GM18868 (cell line): ENCODE data around the gene FKBP7.
A peak's percentile ranks its signal among the peaks of the same experiment; 100 is the strongest.
"Not testable (repeated sequence)": the region's sequence is repeated elsewhere in the genome, so short reads cannot be mapped to it uniquely, and the experiment has no call there.

Source experiments
- ATAC-seq: cut with Tn5 transposase; IDR thresholded peaks from one replicate; pipeline ENCODE4 v1.9.1; 2021; ENCODE audit warnings: mild to moderate bottlenecking, moderate library complexity; ENCODE audit not compliant: unreplicated experiment

FKBP7 gene, protein sequence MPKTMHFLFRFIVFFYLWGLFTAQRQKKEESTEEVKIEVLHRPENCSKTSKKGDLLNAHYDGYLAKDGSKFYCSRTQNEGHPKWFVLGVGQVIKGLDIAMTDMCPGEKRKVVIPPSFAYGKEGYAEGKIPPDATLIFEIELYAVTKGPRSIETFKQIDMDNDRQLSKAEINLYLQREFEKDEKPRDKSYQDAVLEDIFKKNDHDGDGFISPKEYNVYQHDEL

DNA sequence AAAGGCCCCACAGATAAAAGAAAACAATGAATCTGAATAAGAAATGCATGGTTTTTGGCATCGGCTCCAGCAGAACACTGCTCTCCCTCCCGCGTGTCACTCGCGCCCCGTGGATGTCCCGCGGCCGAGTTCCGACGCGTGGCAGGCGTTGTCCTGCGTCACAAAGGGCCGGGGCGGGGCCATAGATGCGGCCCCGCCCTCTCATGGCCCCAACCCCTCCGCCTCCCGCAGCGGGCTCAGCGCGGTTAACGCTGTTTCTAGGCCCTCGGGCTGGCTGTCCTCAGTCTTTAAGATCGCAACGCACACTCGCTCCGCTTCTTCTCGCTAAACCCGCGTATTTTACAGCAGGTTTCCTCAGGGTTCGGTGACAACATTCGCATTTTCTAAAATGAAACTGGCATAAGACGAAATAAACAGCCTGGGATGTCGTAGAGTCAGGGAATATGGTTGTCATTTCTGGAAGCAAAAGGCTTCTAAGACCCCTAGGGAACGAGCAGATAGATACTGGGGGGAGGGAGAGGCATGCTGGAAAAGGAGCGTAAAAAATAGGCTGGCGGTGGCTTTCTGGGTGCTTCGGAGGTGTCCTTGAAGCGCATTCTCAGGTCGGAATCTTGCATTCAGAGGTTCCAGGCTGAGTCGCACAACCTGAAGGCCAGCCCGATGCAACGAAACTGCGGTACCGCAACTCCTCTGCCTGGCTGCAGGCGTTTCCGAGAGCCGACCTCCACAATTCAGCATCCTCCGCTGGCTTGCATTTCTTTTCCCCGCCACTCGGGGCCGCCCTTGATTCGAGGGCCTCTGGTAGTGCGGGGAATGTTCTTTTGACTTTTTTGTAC is at the start of gene FKBP7:
Gene FKBP7, minus strand, starts transcription at position 162 of the 836 bp plus-strand sequence. Its CDS starts 101 bp downstream, at position 61.
- ATAC-seq: peak; percentile 43

GRCh38 chr2:178527592-178527991 is 49.2 kb upstream of the FKBP7 start:
- no peak for ATAC-seq

- no peak for ATAC-seq
Observed at GRCh38 chr2:178526256-178526655, 47.9 kb upstream of the FKBP7 start.

DNA sequence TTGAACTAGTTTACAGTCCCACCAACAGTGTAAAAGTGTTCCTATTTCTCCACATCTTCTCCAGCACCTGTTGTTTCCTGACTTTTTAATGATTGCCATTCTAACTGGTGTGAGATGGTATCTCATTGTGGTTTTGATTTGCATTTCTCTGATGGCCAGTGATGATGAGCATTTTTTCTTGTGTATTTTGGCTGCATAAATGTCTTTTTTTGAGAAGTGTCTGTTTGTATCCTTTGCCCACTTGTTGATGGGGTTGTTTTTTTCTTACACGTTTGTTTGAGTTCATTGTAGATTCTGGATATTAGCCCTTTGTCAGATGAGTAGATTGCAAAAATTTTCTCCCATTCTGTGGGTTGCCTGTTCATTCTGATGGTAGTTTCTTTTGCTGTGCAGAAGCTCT is 47.1 kb upstream of the FKBP7 start:
- ATAC-seq: not testable (repeated sequence)

- ATAC-seq: not testable (repeated sequence)
Observed at GRCh38 chr2:178525010-178525409, 46.6 kb upstream of the FKBP7 start.

- ATAC-seq: peak; percentile 1
Observed at GRCh38 chr2:178523596-178524134, 45.3 kb upstream of the FKBP7 start.

- peak; percentile 96 for ATAC-seq
Observed at GRCh38 chr2:178522950-178523595, 44.7 kb upstream of the FKBP7 start.

DNA sequence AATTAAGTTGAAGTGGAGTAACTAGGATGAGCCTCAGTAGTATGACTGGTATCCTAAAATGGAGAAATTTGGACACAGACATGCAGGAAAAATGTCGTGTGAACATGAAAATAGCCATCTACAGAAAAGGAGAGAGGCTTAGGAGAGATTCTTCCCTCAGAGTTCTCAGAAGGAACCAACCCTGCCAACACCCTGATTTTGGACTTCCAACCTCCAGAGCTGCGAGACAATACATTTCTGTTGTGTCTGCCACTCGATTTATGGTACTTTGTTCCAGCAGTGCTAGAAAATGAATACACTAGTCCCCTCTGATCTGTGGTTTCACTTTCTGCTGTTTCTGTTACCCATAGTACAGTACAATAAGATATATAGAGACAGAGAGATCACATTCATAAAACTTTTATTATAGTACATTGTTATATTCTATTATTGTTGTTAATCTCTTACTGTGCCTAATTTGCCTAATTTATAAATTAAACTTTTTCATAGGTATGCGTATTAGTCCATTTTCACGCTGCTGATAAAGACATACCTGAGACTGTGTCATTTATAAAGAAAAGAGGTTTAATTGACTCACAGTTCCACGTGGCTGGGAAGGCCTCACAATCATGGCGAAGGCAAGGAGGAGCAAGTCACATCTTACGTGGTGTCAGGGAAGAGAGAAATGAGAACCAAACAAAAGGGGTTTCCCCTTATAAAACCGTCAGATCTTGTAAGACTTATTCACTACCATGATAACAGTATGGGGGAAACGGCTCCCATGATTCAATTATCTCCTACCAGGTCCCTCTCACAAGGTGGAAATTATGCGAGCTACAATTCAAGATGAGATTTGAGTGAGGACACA is 43.1 kb upstream of the FKBP7 start:
- no peak for ATAC-seq

- ATAC-seq: no peak
Observed at GRCh38 chr2:178517496-178517895, 39.1 kb upstream of the FKBP7 start.

DNA sequence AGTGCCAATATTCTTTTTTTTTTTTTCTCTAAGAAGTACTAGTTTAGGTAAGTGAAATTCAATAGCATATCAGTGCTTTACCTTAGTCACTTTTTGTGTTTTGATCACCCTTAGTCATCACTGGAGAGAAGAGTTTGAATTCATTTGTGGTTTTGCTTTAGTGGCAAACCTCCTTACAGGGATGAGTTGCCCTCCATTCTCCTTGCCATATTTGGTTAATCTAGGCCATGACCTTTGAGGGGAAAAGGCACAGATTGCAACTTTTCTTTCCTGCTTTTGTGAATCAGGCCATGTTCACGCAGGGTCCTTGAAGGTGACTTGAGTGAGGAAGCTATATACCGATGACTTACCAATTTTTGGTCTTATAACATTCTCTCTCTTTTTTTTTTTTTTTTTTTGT is 36.3 kb upstream of the FKBP7 start:
- ATAC-seq: peak; percentile 61

GRCh38 chr2:178513876-178514275 is 35.5 kb upstream of the FKBP7 start:
- ATAC-seq: no peak

GRCh38 chr2:178512484-178512883 is 34.1 kb upstream of the FKBP7 start:
- no peak for ATAC-seq

DNA sequence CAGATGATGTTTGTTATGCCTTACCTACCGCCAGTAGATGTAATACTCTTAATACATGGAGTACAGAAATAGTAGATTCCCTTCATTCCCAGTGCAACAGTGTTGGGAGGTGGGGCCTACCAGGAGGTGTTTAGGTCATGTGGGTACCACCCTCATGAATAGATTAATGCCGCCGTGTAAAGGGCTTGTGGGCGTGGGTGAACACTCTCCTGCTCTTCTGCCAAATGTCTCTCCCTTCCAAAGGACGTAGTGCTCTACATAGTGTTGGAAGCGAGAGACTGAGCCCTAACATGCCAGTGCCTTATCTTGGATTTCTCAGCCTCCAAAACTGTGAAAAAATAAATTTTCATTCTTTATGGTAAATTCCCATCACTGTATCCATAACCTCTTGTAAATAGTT is 32.0 kb upstream of the FKBP7 start:
- no peak for ATAC-seq

DNA sequence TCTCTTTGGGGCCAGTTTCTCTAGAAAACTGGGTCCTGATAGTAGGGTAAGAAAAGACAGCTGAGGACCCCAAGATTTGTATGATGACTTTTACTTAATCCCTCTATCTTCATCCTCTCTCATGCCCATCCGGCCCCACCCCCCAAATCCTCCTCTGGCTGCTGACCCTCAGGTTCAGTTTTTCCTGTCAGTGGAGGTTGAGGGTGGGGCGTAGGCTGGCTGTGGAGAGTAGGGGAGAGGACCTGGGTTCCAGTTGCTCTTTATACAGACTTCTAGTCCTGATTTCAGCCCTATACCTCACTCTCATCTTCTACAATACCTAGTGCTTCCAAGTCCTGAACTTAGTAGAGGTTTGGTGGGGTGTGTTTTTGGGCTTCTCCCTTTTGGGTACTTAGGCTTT is 30.2 kb upstream of the FKBP7 start:
- no peak for ATAC-seq

DNA sequence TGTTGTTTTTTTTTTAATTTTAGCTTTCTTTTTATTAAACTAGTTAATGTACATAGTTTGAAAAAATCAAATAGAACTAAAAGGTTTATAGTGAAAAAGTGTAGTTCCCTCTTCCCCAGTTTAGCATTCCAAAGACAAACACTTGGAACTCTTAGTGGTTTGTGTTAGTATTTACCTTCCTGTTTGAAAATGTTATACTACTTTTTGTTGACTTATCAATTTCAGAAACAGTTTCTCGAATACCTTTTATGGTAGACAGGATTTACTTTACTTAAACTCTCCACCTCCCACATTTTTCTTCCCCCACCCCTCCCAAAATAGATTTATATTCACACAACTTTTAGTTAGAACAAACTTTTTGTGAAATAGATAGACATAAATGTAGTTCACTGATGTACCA is 28.5 kb upstream of the FKBP7 start:
- no peak for ATAC-seq

DNA sequence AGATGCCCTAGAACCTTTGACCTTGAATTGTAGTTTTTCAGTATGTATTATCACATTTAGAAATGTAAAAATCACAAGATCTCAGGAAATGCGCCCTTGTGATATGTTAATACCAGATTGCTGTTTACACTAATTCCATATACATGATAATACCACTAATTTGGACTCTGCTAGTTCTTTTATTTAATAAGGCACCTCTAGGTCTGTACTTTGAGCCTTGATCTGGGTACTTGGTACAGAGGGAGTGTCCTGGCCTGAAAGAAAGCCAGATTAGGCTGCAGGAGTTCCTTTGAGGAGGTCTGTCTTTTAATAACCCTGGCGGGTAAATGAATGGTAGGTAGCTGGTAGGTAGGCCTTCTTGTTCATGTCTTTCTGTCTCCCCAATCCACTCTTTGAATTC is 28.1 kb upstream of the FKBP7 start:
- ATAC-seq: no peak

DNA sequence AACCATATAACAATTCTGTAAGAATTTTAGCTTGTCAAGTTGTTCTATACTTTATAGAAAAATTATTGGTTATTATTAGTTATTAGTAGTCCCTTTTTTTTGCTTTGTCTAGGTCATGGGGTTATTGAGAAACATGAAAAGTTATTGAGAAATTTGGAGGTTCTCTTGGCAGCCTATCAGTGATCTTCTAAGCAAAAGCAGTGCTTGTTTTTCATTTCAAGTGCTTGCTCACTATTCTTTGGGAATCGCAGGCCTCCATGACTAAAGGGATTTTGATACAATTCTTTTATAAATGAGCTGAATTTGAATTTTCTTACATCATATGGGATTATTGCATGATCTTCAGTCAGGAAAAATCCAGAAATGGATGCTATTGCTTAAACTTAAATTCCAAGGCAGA is 27.7 kb upstream of the FKBP7 start:
- no peak for ATAC-seq

DNA sequence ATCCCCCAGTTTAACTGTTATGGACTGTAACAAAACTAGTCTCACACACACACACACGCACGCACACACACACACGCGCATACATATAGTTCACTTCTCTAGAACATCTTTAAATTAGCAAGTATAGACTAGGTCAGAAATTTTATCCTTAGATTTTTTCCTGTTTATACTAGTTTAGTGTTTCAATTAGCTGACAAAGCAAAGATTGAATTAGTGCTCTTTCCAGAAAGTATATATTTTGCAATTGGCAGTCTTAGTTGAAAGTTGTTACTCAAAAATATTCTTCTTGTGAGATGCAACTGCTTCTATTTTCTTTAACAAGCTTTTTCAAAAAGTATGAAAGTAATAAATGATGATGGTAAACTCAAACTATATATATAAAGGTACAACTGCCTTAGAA is 24.4 kb upstream of the FKBP7 start:
- ATAC-seq: no peak

DNA sequence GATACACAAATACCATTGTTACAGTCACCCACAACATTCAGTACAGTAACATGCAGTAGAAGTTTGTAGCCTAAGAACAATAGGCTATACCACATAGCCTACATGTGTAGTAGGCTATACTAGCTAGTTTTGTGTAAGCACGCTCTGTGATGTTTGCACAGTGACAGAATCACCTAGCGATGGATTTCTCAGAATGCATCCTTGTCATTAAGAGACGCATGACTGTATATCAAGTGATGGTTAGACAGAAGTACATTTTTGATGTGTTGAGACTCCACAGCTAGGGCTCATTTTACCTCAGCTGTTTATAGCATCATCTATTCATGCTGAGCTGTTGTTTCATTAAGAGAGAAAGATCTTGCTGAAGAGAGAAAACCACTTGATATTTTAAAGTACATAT is 21.2 kb upstream of the FKBP7 start:
- ATAC-seq: no peak

GRCh38 chr2:178498137-178498536 is 19.7 kb upstream of the FKBP7 start:
- ATAC-seq: peak; percentile 70

GRCh38 chr2:178496049-178496448 is 17.6 kb upstream of the FKBP7 start:
- no peak for ATAC-seq
